Central memory CD4-positive, alpha-beta T cell (primary cell): Measurements from ENCODE around the gene FAM184A.
A peak's percentile ranks its signal among the peaks of the same experiment; 100 is the strongest.
"Not testable (repeated sequence)": the region's sequence is repeated elsewhere in the genome, so short reads cannot be mapped to it uniquely, and the experiment has no call there.

ENCODE experiments used
- DNase-seq: peaks from one replicate; pipeline ENCODE4 v3.0.0; 2022

FAM184A gene

DNA sequence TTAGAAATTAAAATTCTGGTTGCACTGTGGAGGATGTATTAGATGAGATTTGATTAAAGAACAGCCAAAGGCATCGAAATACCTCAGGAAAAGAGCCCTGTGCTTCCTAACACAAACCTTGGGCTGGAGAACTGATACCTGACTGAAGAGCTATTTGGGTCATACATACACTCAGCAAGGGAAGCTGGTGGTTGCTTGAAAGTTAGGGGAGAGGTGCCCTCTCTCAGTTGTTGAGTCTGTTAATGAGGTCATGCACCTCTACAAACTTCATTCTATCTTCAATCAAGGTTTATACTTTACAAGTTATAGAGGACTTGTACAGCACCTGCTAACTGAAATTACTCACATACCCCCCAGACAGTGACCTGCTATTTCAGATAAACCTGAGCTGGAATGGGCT lies 25.5 kb downstream of the FAM184A start:
- no peak for DNase-seq

GRCh38 chr6:119052292-119052889 lies 26.1 kb downstream of the FAM184A start:
- DNase-seq: peak; percentile 3

GRCh38 chr6:119044255-119044654 lies 34.2 kb downstream of the FAM184A start:
- DNase-seq: no peak

DNA sequence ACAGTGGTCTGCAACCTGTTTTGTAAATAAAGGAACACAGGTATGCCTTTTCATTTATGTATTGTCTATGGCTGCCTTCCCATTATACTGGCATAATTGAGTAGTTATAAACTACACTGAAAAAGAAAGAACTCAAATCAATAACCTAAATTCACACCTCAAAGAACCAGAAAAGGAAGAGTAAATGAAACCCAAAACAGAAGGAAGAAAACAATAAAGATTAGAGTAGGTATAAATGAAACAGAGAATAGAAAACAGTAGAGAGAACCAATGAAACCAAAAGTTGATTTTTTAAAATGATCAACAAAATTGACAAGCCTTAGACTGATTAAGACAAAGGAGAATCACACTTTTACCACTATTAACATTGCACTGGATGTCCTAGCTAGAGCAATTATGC lies 34.7 kb downstream of the FAM184A start:
- DNase-seq: no peak

GRCh38 chr6:119043265-119043664 lies 35.2 kb downstream of the FAM184A start:
- DNase-seq: no peak

DNA sequence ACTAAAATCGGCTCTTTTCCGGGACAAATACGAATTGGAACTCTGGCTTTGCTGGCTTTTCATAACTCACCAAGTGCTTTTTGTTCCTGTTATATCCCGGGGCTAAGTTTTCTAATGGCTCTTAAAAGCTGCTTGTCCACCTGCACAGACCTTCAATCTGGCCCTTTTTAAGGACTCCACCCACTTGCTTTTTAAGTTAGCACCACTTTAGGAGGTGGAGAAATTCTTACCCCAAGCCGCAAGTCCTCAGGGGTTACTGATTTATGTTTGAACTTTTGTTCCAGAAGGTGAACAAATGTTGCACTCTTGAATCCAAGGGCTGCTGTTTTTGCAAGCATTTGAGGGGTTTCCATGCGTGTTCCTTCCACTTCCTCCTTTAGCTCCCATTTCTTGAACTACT lies 37.8 kb downstream of the FAM184A start:
- no peak for DNase-seq

- no peak for DNase-seq
Measured at GRCh38 chr6:119040229-119040628, 38.2 kb downstream of the FAM184A start.

- no peak for DNase-seq
Measured at GRCh38 chr6:119037941-119038623, 40.4 kb downstream of the FAM184A start.

DNA sequence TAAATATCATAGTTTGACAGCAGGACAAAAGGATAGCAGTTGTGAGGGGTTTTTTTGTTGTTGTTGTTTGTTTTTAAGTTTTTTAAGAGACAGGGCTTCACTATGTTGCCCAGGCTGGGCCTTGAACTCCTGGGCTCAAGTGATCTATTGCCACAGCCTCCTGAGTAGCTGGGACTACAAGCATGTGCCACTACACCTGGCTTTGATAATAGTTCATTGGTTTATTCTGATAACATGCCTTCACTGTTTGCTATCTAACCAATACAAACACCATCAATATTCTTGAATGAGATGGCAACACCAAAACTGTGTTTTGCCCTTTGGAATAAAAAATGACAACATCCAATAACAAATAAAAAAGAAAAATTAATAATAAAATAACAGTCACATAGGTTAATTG lies 41.2 kb downstream of the FAM184A start:
- no peak for DNase-seq

GRCh38 chr6:119036081-119036480 lies 42.4 kb downstream of the FAM184A start:
- DNase-seq: no peak

- no peak for DNase-seq
Measured at GRCh38 chr6:119035459-119035858, 43.0 kb downstream of the FAM184A start.

GRCh38 chr6:119034827-119035458 lies 43.5 kb downstream of the FAM184A start:
- no peak for DNase-seq

DNA sequence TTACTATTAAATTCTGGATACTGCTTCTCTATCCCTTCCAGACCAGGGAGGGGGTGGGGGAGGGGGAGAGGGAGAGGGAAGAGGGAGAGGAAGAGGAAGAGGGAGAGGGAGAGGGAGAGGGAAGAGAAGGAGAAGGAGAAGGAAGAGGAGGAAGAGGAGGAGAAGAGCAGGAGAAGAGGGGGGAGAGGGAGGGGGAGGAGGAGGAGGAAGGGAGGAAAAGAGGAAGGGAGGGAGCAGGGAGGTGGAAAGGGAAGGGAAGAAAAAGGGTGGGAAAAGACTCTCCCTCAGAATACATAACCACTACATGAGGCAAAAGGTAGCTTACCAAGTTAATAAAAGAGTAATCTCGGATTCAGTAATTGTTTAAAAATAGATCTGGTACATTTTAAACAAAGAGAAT lies 46.0 kb downstream of the FAM184A start:
- no peak for DNase-seq

DNA sequence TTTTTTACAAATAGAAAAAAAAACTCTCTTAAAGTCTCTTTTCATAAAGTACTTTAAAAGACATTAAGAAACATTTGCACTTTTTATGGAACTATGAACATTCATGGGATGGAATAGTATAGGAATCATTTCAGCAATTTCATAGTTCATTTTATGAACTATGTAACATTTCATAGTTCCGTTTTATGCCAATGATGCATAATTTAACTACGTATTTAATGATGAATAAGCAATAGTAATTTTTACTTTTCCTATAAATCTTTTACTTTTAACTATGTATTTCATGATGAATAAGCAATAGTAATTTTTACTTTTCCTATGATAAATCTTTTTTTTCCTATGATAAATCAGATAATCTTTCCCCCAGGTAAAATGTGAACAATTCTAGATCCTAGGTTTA lies 47.7 kb downstream of the FAM184A start:
- DNase-seq: no peak

DNA sequence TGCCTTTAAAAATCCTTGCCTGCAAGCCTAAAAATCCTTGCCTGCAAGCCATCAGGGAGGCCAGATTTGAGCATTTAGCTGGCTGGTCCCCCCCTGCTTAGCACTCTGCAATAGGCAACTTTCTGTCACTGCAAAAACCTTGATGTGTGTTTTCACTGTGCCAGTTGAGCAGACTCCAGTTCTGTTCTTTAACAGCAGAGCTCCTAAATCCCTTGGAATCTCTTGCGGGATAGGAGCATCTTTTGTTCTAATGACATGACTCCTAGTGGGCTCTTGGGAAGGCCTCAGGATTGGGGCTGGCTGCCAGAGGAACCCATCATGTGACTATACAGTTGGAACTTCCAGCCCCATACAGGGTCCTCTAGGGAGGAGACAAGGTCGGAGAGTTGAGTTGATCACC lies 50.4 kb downstream of the FAM184A start:
- no peak for DNase-seq

- no peak for DNase-seq
Measured at GRCh38 chr6:119027465-119027864, 51.0 kb downstream of the FAM184A start.

- DNase-seq: no peak
Measured at GRCh38 chr6:119026822-119027221, 51.6 kb downstream of the FAM184A start.

DNA sequence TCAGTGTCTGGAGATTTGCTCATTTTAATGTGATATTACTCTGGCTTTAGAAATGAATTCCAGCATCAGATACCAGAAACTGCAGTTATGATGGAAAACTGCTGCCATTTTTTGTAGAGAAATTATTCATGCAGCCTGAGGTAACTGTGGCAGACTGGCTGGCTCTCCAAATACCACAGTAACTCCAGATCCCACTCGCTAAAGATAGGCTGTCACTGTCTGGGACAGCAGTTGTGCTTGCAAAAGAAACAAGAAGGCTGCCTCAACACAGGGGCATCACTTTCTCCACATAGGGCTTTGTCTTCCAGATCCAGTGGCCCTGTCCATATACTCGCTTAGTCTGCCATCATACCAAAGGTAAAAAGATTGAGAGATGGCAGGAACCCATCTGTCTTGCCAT lies 52.7 kb downstream of the FAM184A start:
- no peak for DNase-seq

DNA sequence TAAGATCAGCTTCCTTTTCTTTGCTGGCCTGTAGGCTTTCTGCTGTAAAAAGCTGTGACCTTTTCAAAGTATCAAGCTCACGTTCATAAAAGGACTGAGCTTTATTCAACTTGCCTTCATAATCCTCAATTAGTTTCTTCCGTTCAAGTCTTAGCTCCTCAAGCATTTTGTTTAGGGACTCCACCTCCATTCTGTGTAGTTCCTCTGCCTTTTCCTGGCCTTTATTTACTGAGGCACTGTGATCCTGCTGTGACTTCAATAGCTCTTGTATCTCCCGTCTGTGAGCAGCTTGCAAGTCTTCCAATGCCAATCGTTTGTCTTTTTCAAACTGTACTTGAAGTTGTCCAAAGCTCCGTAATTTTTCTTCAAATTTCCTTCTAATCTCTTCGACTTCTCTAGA lies 54.4 kb downstream of the FAM184A start:
- DNase-seq: no peak

DNA sequence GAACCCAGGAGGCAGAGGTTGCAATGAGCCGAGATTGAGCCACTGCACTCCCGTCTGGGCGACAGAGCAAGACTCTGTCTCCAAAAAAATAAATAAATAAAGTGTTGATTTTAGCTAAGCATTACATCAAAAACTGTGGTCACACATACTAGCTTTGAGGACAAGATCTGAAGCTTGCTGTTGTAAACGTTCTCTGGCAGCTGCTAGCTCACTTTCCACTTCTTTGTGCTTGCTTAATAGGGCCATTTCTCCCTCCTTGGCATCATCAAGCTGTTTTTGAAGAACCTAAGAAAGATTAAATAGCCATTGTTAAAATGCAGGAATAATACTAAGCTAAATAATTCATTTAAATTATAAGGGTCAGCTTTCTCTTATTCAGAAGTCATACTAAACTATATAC lies 55.7 kb downstream of the FAM184A start:
- DNase-seq: no peak

DNA sequence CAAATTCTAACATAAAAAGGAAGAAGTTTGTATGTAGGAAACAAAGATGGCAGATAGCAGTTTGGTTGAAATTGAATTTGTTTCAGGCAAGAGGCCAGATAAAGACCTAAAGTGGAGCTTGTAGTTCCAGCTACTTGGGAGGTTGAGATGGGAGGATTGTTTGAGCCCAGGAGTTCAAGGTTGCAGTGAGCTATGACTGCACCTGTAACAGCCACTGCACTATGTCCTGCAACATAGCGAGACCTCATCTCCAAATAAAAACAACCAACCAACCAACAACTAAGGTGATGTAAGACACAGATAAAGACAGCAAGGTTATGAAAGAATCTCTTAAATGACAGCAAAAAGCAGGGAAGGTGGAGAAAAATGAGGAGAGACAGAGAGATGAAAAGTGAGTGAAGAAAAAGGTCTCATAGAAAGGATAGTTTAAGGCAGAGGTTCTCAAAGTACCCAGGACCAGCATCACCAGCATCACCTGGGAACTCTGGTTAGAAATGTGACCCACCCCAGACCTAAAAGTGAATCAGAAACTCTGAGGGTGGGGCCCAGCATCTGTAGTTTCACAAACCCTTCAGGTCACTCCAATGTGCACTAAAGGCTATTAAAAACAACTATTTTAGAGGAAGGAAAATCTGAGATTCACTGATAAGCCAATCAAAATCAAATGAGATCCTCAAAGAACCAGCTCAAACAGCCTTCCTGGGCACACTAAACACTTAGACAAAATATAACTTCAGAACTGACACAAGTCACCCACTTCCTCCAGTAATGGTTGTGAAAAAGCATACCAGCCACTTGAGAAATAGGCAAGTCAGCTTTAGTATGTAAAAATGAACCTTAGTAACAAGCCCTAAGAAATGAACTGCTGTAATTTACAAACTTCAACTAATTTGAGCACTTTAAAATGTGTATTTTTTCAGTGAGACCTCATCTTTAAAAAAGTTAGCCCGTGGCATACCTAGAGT lies 57.6 kb downstream of the FAM184A start:
- no peak for DNase-seq

DNA sequence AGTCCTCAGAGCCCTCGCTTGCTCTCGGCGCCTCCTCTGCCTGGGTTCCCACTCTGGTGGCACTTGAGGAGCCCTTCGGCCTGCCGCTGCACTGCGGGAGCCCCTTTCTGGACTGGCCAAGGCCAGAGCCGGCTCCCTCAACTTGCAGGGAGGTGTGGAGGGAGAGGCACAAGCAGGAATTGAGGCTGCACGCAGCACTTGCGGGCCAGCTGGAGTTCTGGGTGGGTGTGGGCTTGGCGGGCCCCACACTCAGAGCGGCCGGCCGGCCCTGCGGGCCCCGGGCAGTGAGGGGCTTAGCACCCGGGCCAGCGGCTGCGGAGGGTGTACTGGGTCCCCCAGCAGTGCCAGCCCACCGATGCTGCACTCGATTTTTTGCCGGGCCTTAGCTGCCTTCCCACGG lies 63.3 kb downstream of the FAM184A start:
- not testable (repeated sequence) for DNase-seq

DNA sequence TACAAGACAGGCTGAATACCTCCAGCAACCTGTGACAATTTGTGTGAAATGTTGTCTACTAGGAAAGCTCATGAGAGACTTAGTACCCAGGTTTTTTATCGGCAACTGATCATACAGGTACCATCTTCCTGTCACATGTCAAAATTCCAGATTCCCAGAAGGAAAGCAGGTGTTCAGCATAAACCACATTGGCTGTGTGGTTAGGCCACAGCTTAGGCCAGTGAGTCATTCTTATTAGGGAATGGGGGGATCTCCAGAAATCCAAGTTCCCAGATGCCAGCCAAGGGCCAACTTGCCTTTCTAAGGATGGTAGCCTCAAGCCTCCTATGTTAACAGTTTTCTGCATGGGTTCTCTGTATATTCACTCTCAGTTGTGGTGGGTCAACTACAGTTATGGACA lies 65.9 kb downstream of the FAM184A start:
- DNase-seq: no peak
